ENCODE data around the gene MARK1. TPM values are rescaled to one million over a fixed set of nuclear protein-coding genes. Genes with fewer than 3 reads are reported as not detected.

Gene MARK1
- total and polyA plus RNA-seq, 2 of the 4 experiments (the other 2 are of a cell fraction) = not detected

DNA sequence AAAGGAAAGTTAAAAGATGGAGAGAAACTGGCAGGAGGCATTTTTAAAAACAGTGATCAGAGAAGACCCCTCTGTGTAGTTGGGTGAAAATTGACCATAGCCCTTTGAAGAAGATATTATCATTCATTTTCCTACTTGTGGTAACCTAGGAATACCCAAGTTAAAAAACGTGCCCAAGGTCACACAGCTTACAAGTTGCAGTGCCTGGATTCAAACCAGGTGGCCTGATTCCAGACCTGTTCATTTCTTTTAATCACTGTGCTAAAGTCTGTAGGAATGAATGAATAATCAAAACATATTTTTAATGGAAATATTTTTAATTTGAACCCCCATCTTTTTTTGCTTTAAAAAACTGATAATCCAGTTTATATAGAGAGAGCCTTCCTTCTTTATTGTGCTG lies 35.6 kb downstream of the MARK1 start:
- DNase-seq (no peak), ATAC-seq (ENCODE audit: low read depth) (no peak)
- H2AK9ac ChIP-seq (replicated peaks; ENCODE audit: low read depth, low read length, poor library complexity) = no peak overlapping the region
- H3K18ac ChIP-seq (ENCODE audit: low read depth, low read length) = no peak overlapping the region
- no peak overlapping the region for H3K4me2 ChIP-seq (ENCODE audit: low read depth, low read length)
- no peak overlapping the region for H3K56ac ChIP-seq (ENCODE audit: extremely low read depth, insufficient read depth, low read length)
- H4K20me1 ChIP-seq (ENCODE audit: insufficient read depth, low read length) = no peaks in the 10 kb centered on the region
- H4K5ac ChIP-seq (ENCODE audit: low read depth, low read length) = no peak overlapping the region
- intact Hi-C loops (cut with micrococcal nuclease) = no loop called here
- H2AFZ ChIP-seq (replicated peaks; ENCODE audit: low read length, poor library complexity) = no peak overlapping the region
- no CpG with 5 or more reads among the region's 1 CpG for WGBS, 2 experiments (ENCODE audit: extremely low coverage in 2 of 2, insufficient read length in 1 of 2)
- H3K36me3 ChIP-seq (ENCODE audit: control insufficient read depth, insufficient read depth, low read length) = no peaks in the 10 kb centered on the region
- no peak overlapping the region for H2BK20ac ChIP-seq (ENCODE audit: low read depth, low read length)
- H2BK15ac ChIP-seq (ENCODE audit: low read depth, low read length) = no peak overlapping the region
- H3K27ac ChIP-seq (ENCODE audit: insufficient read depth, low read length) = no peak overlapping the region
- ChIA-PET POLR2A (ENCODE audit: unreplicated experiment) (no interaction called here), CTCF (no interaction called here)
- H3K4me1 ChIP-seq (ENCODE audit: control insufficient read depth, insufficient read depth, low read length) = no peaks in the 10 kb centered on the region
- H4K8ac ChIP-seq (ENCODE audit: low read depth in 2 of 2, low read length in 2 of 2) = no peak overlapping the region
- dilution Hi-C loops (cut with HindIII; ENCODE audit: low sequenced_read_pairs, unreplicated experiment) = no loop called here
- no peak overlapping the region for H4K91ac ChIP-seq (ENCODE audit: insufficient read depth, low read depth, low read length)
- H3K9ac ChIP-seq (ENCODE audit: low read depth, low read length) = no peak overlapping the region
- no peaks in the 10 kb centered on the region for H3K9me1 ChIP-seq (ENCODE audit: insufficient read depth, low read length)
- H3K4ac ChIP-seq (ENCODE audit: low read depth, low read length) = no peak overlapping the region
- H3K14ac ChIP-seq (replicated peaks; ENCODE audit: low read depth, low read length) = no peak overlapping the region
- H2BK5ac ChIP-seq (ENCODE audit: low read depth, low read length, poor library complexity, severe bottlenecking) = no peak overlapping the region
- H2BK120ac ChIP-seq (ENCODE audit: low read depth, low read length) = no peak overlapping the region
- H3K4me3 ChIP-seq (ENCODE audit: insufficient read depth, low read depth, low read length) = no peak overlapping the region
- no peak overlapping the region for H2AK5ac ChIP-seq (ENCODE audit: low read depth, low read length)
- no peaks in the 10 kb centered on the region for H3K79me1 ChIP-seq (ENCODE audit: low read depth in 1 of 2, low read length in 2 of 2)
- H3K23ac ChIP-seq (ENCODE audit: low read depth, low read length) = no peak overlapping the region
- TF ChIP-seq, protein P1, sequence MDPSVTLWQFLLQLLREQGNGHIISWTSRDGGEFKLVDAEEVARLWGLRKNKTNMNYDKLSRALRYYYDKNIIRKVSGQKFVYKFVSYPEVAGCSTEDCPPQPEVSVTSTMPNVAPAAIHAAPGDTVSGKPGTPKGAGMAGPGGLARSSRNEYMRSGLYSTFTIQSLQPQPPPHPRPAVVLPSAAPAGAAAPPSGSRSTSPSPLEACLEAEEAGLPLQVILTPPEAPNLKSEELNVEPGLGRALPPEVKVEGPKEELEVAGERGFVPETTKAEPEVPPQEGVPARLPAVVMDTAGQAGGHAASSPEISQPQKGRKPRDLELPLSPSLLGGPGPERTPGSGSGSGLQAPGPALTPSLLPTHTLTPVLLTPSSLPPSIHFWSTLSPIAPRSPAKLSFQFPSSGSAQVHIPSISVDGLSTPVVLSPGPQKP (IDR thresholded peaks at IDR 0.05; ENCODE audit: borderline replicate concordance, low read depth, low read length) = no peak
- TF ChIP-seq BHLHE40 (IDR thresholded peaks at IDR 0.05; ENCODE audit: low read depth, low read length) (no peak), MAFK (IDR thresholded peaks at IDR 0.05; ENCODE audit: low read depth, low read length) (no peak), SMC3 (IDR thresholded peaks at IDR 0.05; ENCODE audit: low read depth, low read length) (no peak), RFX5 (IDR thresholded peaks at IDR 0.05; ENCODE audit: low read depth, low read length) (no peak), MAZ (IDR thresholded peaks at IDR 0.05; ENCODE audit: borderline replicate concordance, low read depth, low read length) (no peak), NFE2L2 (IDR thresholded peaks at IDR 0.05; ENCODE audit: low read depth, low read length) (no peak), POLR2A (IDR thresholded peaks at IDR 0.05; ENCODE audit: low read depth, low read length) (no peak), RAD21 (IDR thresholded peaks at IDR 0.05; ENCODE audit: low read length) (no peak), RCOR1 (IDR thresholded peaks at IDR 0.05; ENCODE audit: insufficient replicate concordance, low read length) (no peak)
- TF ChIP-seq, protein P2, sequence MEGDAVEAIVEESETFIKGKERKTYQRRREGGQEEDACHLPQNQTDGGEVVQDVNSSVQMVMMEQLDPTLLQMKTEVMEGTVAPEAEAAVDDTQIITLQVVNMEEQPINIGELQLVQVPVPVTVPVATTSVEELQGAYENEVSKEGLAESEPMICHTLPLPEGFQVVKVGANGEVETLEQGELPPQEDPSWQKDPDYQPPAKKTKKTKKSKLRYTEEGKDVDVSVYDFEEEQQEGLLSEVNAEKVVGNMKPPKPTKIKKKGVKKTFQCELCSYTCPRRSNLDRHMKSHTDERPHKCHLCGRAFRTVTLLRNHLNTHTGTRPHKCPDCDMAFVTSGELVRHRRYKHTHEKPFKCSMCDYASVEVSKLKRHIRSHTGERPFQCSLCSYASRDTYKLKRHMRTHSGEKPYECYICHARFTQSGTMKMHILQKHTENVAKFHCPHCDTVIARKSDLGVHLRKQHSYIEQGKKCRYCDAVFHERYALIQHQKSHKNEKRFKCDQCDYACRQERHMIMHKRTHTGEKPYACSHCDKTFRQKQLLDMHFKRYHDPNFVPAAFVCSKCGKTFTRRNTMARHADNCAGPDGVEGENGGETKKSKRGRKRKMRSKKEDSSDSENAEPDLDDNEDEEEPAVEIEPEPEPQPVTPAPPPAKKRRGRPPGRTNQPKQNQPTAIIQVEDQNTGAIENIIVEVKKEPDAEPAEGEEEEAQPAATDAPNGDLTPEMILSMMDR (conservative IDR thresholded peaks at IDR 0.05; ENCODE audit: low read depth, low read length) = no peak
- TF ChIP-seq, protein P3, sequence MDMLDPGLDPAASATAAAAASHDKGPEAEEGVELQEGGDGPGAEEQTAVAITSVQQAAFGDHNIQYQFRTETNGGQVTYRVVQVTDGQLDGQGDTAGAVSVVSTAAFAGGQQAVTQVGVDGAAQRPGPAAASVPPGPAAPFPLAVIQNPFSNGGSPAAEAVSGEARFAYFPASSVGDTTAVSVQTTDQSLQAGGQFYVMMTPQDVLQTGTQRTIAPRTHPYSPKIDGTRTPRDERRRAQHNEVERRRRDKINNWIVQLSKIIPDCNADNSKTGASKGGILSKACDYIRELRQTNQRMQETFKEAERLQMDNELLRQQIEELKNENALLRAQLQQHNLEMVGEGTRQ (IDR thresholded peaks at IDR 0.05; ENCODE audit: low read depth, low read length) = no peak
- H3K9me3 ChIP-seq (ENCODE audit: control insufficient read depth, insufficient read depth, low read length) = no peaks in the 10 kb centered on the region
- in situ Hi-C loops (cut with MboI; ENCODE audit: low sequenced_read_pairs) = no loop called here
- H3K27me3 ChIP-seq (ENCODE audit: control insufficient read depth, insufficient read depth, low read length) = no peaks in the 10 kb centered on the region
- BruUV-seq (replicated peaks) = no TSS peak
